Endodermal cell (in vitro differentiated cells): Measurements from ENCODE around the gene LRIG3. TPM values are rescaled to one million over a fixed set of nuclear protein-coding genes. Genes with fewer than 3 reads are reported as not detected.

Source experiments
- DNase-seq: peaks from one replicate; pipeline ENCODE4 v3.0.0-alpha.2; 2017
- H3K27ac ChIP-seq: 2 replicates; pipeline ENCODE4 v1.5.1; 2013; ENCODE audit warnings: mild to moderate bottlenecking, low read depth, low read length, moderate library complexity
- H3K27me3 ChIP-seq: 2 replicates; pipeline ENCODE4 v1.6.1; 2013; ENCODE audit warnings: mild to moderate bottlenecking, low read length, moderate library complexity; ENCODE audit not compliant: insufficient read depth, control insufficient read depth, poor library complexity, severe bottlenecking
- H3K36me3 ChIP-seq: 2 replicates; pipeline ENCODE4 v1.7.0; 2013; ENCODE audit warnings: mild to moderate bottlenecking, low read length, moderate library complexity; ENCODE audit not compliant: control insufficient read depth, insufficient read depth
- H3K4me1 ChIP-seq: one replicate; pipeline ENCODE4 v1.7.0; 2013; ENCODE audit warnings: low read length; ENCODE audit not compliant: control insufficient read depth, insufficient read depth
- H3K4me3 ChIP-seq: 2 replicates; pipeline ENCODE4 v1.5.1; 2013; ENCODE audit warnings: mild to moderate bottlenecking, low read length, moderate library complexity
- H3K9ac ChIP-seq: 2 replicates; pipeline ENCODE4 v1.6.1; 2013; ENCODE audit warnings: mild to moderate bottlenecking, low read length, moderate library complexity; ENCODE audit not compliant: poor library complexity, severe bottlenecking; ENCODE audit errors: extremely low read depth
- H3K9me3 ChIP-seq: 2 replicates; pipeline ENCODE4 v1.6.1; 2013; ENCODE audit warnings: mild to moderate bottlenecking, low read length, moderate library complexity; ENCODE audit not compliant: control insufficient read depth
- H3K27ac Mint-ChIP-seq: 2 replicates; pipeline ENCODE4 v1.8.0; 2020; ENCODE audit warnings: mixed read lengths
- H3K27me3 Mint-ChIP-seq: 2 replicates; pipeline ENCODE4 v1.8.0; 2021; ENCODE audit warnings: mild to moderate bottlenecking, mixed read lengths; ENCODE audit not compliant: insufficient read depth
- H3K36me3 Mint-ChIP-seq: 2 replicates; pipeline ENCODE4 v1.8.0; 2020; ENCODE audit warnings: low read depth, mixed read lengths
- H3K4me1 Mint-ChIP-seq: 2 replicates; pipeline ENCODE4 v1.8.0; 2020; ENCODE audit warnings: mixed read lengths
- H3K4me3 Mint-ChIP-seq: 2 replicates; pipeline ENCODE4 v1.8.0; 2020; ENCODE audit warnings: mild to moderate bottlenecking, moderate library complexity, mixed read lengths
- H3K9me3 Mint-ChIP-seq: 2 replicates; pipeline ENCODE4 v1.8.0; 2020; ENCODE audit warnings: mild to moderate bottlenecking, mixed read lengths
- CTCF ChIP-seq: fragments of 200-600 bp; sonication (generic); conservative IDR thresholded peaks from 2 replicates; pipeline ENCODE4 v1.5.0; 2021; ENCODE audit warnings: antibody characterized with exemption, mild to moderate bottlenecking
- WGBS, 2 experiments: methylation state at CpG; one replicate each; pipeline versions ENCODE4 v1.1.5 to v1.1.7; 2013; ENCODE audit warnings: missing lambda C conversion rate in 2 of 2, mixed read lengths in 1 of 2; ENCODE audit not compliant: insufficient coverage in 1 of 2, insufficient read length in 1 of 2; 5-methylcytosine and 5-hydroxymethylcytosine counted together
- total RNA-seq, 2 donors: library from RNA; stranded (reverse); fragmentation: NEBNext Ultra II Directional in 1 of 2; extraction: Animal tissue kit (Norgen Biotek cat#: 25700) in 1 of 2; gene quantifications; 2 replicates in 1 of 2; 3 replicates in 1 of 2; pipeline ENCODE4 v1.2.1, GENCODE V29; 2021

The LRIG3 gene
- total RNA-seq, 2 donors from 2014 or later: 196 to 367 TPM

GRCh38 chr12:58897969-58898368 is 22.3 kb downstream of the LRIG3 start:
- no peak for TF ChIP-seq CTCF
- peaks cover 8% of the 10 kb centered on the region for H3K4me1 ChIP-seq
- H3K9me3 Mint-ChIP-seq: no peaks in the 10 kb centered on the region
- DNase-seq: no peak
- WGBS, 2 experiments: 87 to 88% methylated on average over 4 of the region's 4 CpGs
- no peak overlapping the region for H3K27ac ChIP-seq
- no peak overlapping the region for H3K4me3 ChIP-seq
- H3K27me3 ChIP-seq: no peaks in the 10 kb centered on the region
- peaks cover 88% of the 10 kb centered on the region for H3K36me3 Mint-ChIP-seq
- no peak overlapping the region for H3K4me3 Mint-ChIP-seq
- H3K36me3 ChIP-seq: peaks cover 94% of the 10 kb centered on the region
- peaks cover 39% of the 10 kb centered on the region for H3K4me1 Mint-ChIP-seq
- H3K9ac ChIP-seq: no peak overlapping the region
- peak overlapping the region; percentile 76 for H3K27ac Mint-ChIP-seq
- no peaks in the 10 kb centered on the region for H3K27me3 Mint-ChIP-seq
- H3K9me3 ChIP-seq: no peaks in the 10 kb centered on the region

DNA sequence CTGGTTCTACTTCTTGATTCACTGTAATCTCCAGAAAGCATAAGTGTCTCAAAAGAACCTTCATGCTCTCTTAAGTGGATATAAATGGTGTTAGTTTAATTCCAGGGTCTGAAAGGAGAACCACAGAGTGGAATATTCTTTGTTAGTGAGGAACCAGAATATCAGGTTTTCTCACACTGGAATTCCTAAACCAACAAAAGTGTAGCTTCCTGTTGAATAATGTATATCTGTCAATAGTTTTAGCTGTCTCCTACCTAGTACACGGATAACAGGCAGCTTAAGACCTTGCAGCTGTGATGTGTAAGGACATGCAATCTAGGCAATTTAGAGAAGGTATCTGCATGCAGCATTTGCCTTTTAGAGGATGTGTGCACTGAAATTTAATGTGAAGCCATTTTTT is 24.0 kb downstream of the LRIG3 start:
- Mint-ChIP-seq H3K27me3 (no peaks in the 10 kb centered on the region), H3K9me3 (no peaks in the 10 kb centered on the region), H3K4me3 (no peak overlapping the region), H3K36me3 (peaks cover 89% of the 10 kb centered on the region), H3K4me1 (peaks cover 51% of the 10 kb centered on the region), H3K27ac (no peak overlapping the region)
- WGBS, 2 experiments: 67 to 78% methylated on average over 1 of the region's 1 CpG
- no peak overlapping the region for H3K4me3 ChIP-seq
- peaks cover 98% of the 10 kb centered on the region for H3K36me3 ChIP-seq
- no peak overlapping the region for H3K27ac ChIP-seq
- H3K27me3 ChIP-seq: no peaks in the 10 kb centered on the region
- H3K4me1 ChIP-seq: peaks cover 8% of the 10 kb centered on the region
- no peak for TF ChIP-seq CTCF
- DNase-seq: no peak
- no peak overlapping the region for H3K9ac ChIP-seq
- no peaks in the 10 kb centered on the region for H3K9me3 ChIP-seq

DNA sequence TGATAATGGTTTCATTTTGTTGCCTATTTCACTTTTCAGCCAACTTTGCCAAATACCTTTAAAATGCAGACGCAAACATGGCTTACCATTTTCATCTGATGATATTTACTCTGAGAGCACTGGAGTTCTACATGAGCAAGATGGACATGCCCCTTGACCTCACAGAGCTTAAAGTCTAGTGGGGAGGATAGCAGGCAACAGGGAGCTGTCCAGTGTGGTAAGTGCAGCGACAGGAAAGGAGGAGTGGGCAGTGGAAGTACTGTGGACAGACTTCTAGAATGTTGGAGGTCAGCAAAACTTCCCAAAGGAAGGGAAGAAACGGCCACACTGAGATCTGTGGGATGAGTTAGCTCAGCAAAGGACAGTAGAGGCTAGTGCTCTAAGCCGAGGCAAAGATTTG is 25.3 kb downstream of the LRIG3 start:
- Histone ChIP-seq H3K27me3 (no peaks in the 10 kb centered on the region), H3K36me3 (peaks cover 97% of the 10 kb centered on the region), H3K27ac (no peak overlapping the region), H3K9me3 (no peaks in the 10 kb centered on the region), H3K4me3 (no peak overlapping the region), H3K9ac (no peak overlapping the region), H3K4me1 (peaks cover 5% of the 10 kb centered on the region)
- H3K4me3 Mint-ChIP-seq: no peak overlapping the region
- no peaks in the 10 kb centered on the region for H3K9me3 Mint-ChIP-seq
- H3K27me3 Mint-ChIP-seq: no peaks in the 10 kb centered on the region
- no peak for DNase-seq
- 94% methylated on average over 4 of the region's 4 CpGs for WGBS, 2 experiments
- TF ChIP-seq CTCF: no peak
- H3K36me3 Mint-ChIP-seq: peaks cover 79% of the 10 kb centered on the region
- peaks cover 51% of the 10 kb centered on the region for H3K4me1 Mint-ChIP-seq
- H3K27ac Mint-ChIP-seq: peak overlapping the region; percentile 2
